Breast epithelium (tissue), 4 donors: Measurements from ENCODE around the gene FYCO1. TPM values are rescaled to one million over a fixed set of nuclear protein-coding genes. Genes with fewer than 3 reads are reported as not detected.

Experiments
- DNase-seq, 2 donors: peaks; one replicate each; pipeline ENCODE4 v3.0.0-alpha.2; 2019; ENCODE audit warnings: low spot score in 2 of 2
- H3K27ac ChIP-seq, 2 donors: fragments of 200-600 bp; sonication (generic) in 1 of 2; one replicate each; pipeline ENCODE4 v1.5.1; 2016 to 2019; ENCODE audit warnings: mild to moderate bottlenecking in 1 of 2
- H3K27me3 ChIP-seq, 2 donors: fragments of 200-600 bp; sonication (generic) in 1 of 2; one replicate each; pipeline versions ENCODE4 v1.5.1 to v1.6.0; 2017 to 2019; ENCODE audit warnings: control low read depth in 1 of 2, mild to moderate bottlenecking in 1 of 2
- H3K36me3 ChIP-seq: fragments of 200-600 bp; one replicate; pipeline ENCODE4 v1.5.1; 2019
- H3K4me1 ChIP-seq, 2 donors: fragments of 200-600 bp; sonication (generic); one replicate each; pipeline ENCODE4 v1.5.1; 2016 to 2019; ENCODE audit warnings: control low read depth in 1 of 2
- H3K4me3 ChIP-seq, 3 donors: fragments of 200-600 bp; sonication (generic); 1 replicate in 2 of 3; 2 replicates in 1 of 3; pipeline ENCODE4 v1.5.1; 2016 to 2019; ENCODE audit warnings: mild to moderate bottlenecking in 3 of 3, moderate library complexity in 2 of 3
- H3K9me3 ChIP-seq, 2 donors: fragments of 200-600 bp; sonication (generic) in 1 of 2; one replicate each; pipeline ENCODE4 v1.5.1; 2016 to 2019; ENCODE audit warnings: control low read depth in 1 of 2
- POLR2A ChIP-seq: fragments of 450-650 bp; IDR thresholded peaks from one replicate; pipeline ENCODE4 v1.6.1; 2016; ENCODE audit warnings: antibody characterized with exemption, mild to moderate bottlenecking, moderate library complexity
- POLR2AphosphoS5 ChIP-seq, 3 donors: sonication (generic); formaldehyde crosslinking; IDR thresholded peaks; one replicate each; pipeline ENCODE4 v1.6.1; 2017; ENCODE audit warnings: antibody characterized with exemption in 3 of 3
- intact Hi-C: fragments of 100-400 bp; cut with DNase I; formaldehyde crosslinking; loops from one replicate; pipeline ENCODE4 v1.15.1; 2023; ENCODE audit warnings: low total_unique reads
- total RNA-seq, 3 donors: library from RNA; depleted of rRNA; stranded (reverse); fragments of >200 nt; gene quantifications; one replicate each; pipeline ENCODE4 v1.1.0, GENCODE V29; 2016
- TF ChIP-seq, protein P1 (sequence below), 3 donors: fragments of 450-650 bp; IDR thresholded peaks; one replicate each; pipeline ENCODE4 v1.5.1; 2016 to 2017; ENCODE audit warnings: antibody characterized with exemption in 3 of 3, mild to moderate bottlenecking in 3 of 3, moderate library complexity in 3 of 3

FYCO1 gene
- total RNA-seq, 3 donors from 2014 or later: 40.7 to 48.2 (median 44.6) TPM

DNA sequence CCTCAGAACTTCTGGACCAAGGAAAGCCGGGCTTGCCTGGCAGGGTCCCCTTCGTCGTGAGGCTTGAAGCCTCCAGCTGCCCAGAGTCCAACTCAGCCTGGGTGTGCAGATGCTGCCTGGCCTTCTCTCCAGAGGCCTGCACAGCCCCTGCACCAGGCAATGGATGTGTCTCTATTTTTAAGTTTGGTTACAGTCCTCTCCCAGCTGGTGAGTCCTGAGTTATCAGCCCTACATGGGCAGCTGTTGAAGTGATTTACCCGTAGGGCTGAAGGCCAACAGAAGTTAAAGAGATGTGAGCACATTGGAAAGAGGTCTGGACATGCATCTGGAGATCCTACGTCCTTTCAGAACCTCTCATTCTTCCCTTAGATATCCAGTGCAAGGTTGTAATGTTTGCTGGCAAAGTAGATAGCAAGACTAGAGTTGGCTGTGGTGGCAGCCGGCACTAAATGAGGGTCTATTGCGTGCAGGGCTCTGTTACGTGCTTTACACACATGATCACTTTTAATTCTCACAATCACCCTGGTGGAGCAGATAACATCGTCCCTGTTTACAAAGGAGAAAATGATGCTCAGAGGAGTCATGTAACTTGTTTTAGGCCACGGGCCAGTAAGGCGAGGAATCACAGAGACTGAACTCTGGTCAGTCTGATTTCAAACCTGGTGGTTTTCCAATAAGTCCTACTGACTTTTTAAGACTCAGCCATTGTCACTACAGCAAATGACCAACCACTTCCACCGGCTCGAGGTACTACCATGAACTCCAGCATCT is 9.9 kb downstream of the FYCO1 start:
- no peaks in the 10 kb centered on the region for H3K36me3 ChIP-seq
- no peak for DNase-seq
- peaks cover 16 to 55% of the 10 kb centered on the region in 2 donors for H3K4me1 ChIP-seq
- peak overlapping the region; percentile 81 for H3K27ac ChIP-seq
- no peaks in the 10 kb centered on the region for H3K27me3 ChIP-seq
- no peaks in the 10 kb centered on the region for H3K9me3 ChIP-seq
- intact Hi-C loops: no loop called here
- no peak overlapping the region for H3K4me3 ChIP-seq
- TF ChIP-seq POLR2AphosphoS5 (IDR thresholded peaks at IDR 0.05) (no peak), POLR2A (no peak)
- TF ChIP-seq, protein P1, sequence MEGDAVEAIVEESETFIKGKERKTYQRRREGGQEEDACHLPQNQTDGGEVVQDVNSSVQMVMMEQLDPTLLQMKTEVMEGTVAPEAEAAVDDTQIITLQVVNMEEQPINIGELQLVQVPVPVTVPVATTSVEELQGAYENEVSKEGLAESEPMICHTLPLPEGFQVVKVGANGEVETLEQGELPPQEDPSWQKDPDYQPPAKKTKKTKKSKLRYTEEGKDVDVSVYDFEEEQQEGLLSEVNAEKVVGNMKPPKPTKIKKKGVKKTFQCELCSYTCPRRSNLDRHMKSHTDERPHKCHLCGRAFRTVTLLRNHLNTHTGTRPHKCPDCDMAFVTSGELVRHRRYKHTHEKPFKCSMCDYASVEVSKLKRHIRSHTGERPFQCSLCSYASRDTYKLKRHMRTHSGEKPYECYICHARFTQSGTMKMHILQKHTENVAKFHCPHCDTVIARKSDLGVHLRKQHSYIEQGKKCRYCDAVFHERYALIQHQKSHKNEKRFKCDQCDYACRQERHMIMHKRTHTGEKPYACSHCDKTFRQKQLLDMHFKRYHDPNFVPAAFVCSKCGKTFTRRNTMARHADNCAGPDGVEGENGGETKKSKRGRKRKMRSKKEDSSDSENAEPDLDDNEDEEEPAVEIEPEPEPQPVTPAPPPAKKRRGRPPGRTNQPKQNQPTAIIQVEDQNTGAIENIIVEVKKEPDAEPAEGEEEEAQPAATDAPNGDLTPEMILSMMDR (IDR thresholded peaks at IDR 0.05): no peak

DNA sequence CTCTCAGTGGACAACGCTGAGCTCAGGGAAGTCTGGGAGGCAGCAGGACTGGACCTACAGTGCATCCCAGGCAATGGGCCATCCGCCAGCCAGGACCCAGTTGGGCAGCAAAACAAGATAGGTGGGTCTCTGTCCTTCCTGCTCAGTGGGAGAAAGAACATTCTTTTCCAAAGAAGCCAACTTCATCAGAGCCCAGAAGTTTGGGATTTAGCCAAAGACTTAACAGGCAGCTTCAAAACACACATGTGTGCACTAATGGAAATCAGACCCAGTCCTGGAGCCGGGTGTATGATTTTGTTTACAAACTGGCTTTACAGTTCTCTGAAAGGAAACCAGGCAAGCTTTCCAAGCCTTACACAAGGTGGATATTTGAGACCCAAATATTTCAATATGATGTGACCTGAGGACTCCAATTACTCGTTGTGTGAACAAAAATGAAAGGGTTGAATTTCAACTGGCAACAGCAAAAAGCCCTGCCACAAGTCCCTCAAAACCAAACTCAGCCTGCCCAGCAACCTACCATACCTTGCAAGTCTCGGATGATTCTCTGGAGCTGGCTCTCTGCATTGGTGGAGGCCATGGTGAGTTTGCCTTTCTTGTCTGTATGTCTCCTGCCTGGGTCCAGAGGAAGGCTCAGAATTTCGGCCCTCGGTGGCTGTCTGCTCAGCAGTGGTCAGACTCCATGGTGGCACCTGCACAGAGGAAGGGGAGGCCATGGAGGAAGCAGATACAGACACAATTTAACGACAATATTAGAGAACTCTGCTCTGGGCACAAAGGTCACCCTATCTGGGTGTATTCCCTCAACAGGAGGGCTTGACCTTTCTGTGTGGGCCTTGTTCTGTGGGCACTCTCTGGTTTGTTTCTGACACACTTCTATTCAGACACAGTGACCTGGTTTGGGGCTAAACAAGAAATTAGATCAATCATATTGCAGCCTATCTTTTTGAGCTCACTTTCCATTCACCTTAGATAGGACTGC is 11.0 kb downstream of the FYCO1 start:
- peaks cover 16 to 55% of the 10 kb centered on the region in 2 donors for H3K4me1 ChIP-seq
- DNase-seq: no peak

DNA sequence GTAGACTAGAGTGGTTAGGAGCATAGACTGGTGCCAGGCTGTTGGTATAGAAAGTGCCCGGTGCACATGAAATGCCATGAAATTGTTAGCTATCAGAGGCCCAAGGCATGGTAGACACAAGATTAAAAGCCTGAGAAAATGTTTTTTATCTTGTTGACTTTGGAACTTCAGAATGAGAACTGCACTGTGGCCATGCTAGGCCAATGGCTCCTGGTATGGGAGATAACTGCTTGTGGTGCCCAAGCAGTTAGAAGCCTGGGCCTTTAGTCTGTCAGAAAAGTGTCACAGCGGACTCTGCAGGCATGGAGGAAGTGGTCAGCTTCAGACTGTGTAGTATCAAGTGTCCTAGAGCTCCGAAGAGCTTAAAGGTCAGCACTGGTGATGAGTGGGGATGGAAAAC is 11.9 kb downstream of the FYCO1 start:
- DNase-seq: no peak
- H3K4me1 ChIP-seq: peaks cover 16 to 48% of the 10 kb centered on the region in 2 donors
- no peaks in the 10 kb centered on the region for H3K27me3 ChIP-seq
- peak overlapping the region; percentile 81 for H3K27ac ChIP-seq
- H3K9me3 ChIP-seq: no peaks in the 10 kb centered on the region
- H3K4me3 ChIP-seq: no peak overlapping the region
- H3K36me3 ChIP-seq: no peaks in the 10 kb centered on the region
- no peak for TF ChIP-seq POLR2A
- TF ChIP-seq POLR2AphosphoS5 (IDR thresholded peaks at IDR 0.05): no peak
- TF ChIP-seq, protein P1 (IDR thresholded peaks at IDR 0.05): no peak
- intact Hi-C loops: no loop called here

More for the DNA sequence above, 11.0 kb downstream of the FYCO1 start:
- TF ChIP-seq POLR2AphosphoS5 (IDR thresholded peaks at IDR 0.05) (no peak), POLR2A (no peak)
- TF ChIP-seq, protein P1 (IDR thresholded peaks at IDR 0.05): no peak
- H3K9me3 ChIP-seq: no peaks in the 10 kb centered on the region
- no peaks in the 10 kb centered on the region for H3K27me3 ChIP-seq
- peak overlapping the region; percentile 81 for H3K27ac ChIP-seq
- intact Hi-C loops: no loop called here
- no peak overlapping the region for H3K4me3 ChIP-seq
- H3K36me3 ChIP-seq: no peaks in the 10 kb centered on the region

DNA sequence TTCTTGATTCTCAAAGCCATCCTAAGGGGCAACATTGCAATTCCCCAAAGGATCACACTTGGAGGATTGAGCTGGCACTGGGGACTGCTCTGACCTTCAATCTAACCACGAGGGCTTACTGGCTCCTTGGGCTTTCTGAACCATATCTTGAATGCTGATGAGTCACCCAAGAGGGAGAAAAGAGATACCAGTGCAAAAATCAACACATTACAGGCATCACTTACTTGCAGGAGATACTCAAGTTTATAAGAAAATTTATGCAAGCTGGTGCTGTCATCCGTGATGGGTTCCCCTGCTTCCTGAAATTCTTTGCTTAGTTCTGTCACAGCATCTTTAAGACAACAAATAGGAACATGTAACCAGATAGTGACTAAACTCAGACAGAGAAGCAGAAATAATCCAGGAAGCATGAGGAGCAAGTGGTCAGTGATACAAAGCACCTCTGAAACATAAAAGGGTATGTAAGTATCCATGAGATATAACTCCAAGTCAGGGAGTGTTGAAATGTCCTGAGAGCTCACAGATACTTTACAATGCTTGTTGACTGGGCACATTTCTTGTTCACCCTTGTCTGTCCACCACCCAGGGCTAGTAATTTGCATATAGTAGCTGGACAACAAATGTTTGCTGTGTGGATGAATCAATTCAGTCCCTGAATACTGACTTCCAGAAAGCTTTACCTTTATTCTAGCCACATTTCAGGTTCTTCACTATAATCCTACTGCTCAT is 14.1 kb downstream of the FYCO1 start:
- TF ChIP-seq, protein P1 (IDR thresholded peaks at IDR 0.05): no peak
- no peak for TF ChIP-seq POLR2AphosphoS5 (IDR thresholded peaks at IDR 0.05)
- TF ChIP-seq POLR2A: no peak
- no peak overlapping the region for H3K4me3 ChIP-seq
- no peaks in the 10 kb centered on the region for H3K27me3 ChIP-seq
- peaks cover 7 to 29% of the 10 kb centered on the region in 2 donors for H3K4me1 ChIP-seq
- intact Hi-C loops: no loop called here
- H3K36me3 ChIP-seq: no peaks in the 10 kb centered on the region
- DNase-seq: no peak
- H3K9me3 ChIP-seq: no peaks in the 10 kb centered on the region
- no peak overlapping the region for H3K27ac ChIP-seq
